Fibroblast of the aortic adventitia (primary cell): ENCODE data around the gene FOLR3. TPM values are rescaled to one million over a fixed set of nuclear protein-coding genes. Genes with fewer than 3 reads are reported as not detected.
"Not testable (repeated sequence)": the region's sequence is repeated elsewhere in the genome, so short reads cannot be mapped to it uniquely, and the experiment has no call there.

ENCODE experiments used
- DNase-seq: peaks from one replicate; pipeline ENCODE4 v3.0.0-alpha.2; 2010; ENCODE audit warnings: low read depth
- H3K4me3 ChIP-seq: 2 replicates; pipeline ENCODE4 v1.5.1; 2011; ENCODE audit warnings: low read depth, mild to moderate bottlenecking, control low read depth, low read length, moderate library complexity
- total RNA-seq: library from RNA; depleted of rRNA; stranded (reverse); fragments of >200 nt; gene quantifications from 2 replicates; pipeline ENCODE4 v1.2.3, GENCODE V29; 2012; ENCODE audit warnings: low replicate concordance
- TF ChIP-seq, protein P1 (sequence below): IDR thresholded peaks from 2 replicates; pipeline ENCODE4 v1.5.1; 2011; ENCODE audit warnings: mild to moderate bottlenecking, low read length, control low read depth, inconsistent platforms; ENCODE audit not compliant: insufficient read depth

FOLR3 gene
- total RNA-seq, 1 donor, result 0.90 TPM

DNA sequence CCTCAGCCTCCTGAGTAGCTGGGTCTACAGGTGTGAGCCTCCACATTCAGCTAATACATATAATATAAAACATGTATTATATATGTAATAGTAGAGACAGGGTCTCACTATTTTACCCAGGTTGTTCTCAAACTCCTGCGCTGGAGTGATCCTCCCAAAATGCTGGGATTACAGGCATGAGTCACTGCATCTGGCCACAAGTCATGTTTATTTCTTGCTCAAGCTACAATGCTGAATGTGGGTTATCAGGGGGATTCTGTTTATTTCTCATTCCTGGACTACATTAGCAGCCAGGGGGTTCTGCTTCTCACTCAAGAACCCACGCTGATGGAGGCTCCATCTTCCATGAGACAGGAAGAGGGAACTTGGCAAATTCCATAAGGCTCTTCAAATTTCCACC, 24.8 kb downstream of the FOLR3 start:
- no peak for DNase-seq
- no peak overlapping the region for H3K4me3 ChIP-seq

DNA sequence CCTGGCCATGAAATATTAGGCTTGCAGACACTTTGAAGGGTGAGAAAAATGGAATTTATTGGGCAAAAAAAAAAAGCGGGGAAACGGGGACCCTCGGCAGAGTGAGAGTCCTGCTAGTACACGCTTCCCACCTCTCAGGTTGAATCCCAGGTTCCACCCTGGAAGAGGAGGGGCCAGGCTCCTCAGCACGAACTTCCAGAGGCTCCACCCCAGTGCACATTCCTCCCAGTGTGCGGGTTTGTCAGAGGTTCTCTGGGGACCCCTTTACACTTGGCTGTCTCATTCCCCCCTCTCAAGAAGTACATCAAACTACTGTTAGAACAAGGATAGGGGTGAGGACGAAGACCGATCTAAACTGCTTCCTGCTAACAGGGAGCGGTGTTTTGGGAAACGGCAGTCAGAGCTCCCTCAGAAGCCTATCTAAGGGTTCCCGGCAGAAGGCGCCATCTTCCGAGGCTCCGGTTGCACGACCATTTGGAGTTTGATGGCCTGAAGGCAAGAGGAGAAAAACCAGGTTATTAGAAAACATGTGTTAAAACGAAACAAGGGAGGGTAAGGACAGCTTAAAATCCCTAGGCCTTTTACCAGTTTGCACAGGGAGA, 27.5 kb downstream of the FOLR3 start:
- TF ChIP-seq, protein P1, sequence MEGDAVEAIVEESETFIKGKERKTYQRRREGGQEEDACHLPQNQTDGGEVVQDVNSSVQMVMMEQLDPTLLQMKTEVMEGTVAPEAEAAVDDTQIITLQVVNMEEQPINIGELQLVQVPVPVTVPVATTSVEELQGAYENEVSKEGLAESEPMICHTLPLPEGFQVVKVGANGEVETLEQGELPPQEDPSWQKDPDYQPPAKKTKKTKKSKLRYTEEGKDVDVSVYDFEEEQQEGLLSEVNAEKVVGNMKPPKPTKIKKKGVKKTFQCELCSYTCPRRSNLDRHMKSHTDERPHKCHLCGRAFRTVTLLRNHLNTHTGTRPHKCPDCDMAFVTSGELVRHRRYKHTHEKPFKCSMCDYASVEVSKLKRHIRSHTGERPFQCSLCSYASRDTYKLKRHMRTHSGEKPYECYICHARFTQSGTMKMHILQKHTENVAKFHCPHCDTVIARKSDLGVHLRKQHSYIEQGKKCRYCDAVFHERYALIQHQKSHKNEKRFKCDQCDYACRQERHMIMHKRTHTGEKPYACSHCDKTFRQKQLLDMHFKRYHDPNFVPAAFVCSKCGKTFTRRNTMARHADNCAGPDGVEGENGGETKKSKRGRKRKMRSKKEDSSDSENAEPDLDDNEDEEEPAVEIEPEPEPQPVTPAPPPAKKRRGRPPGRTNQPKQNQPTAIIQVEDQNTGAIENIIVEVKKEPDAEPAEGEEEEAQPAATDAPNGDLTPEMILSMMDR, result no peak
- no peak for DNase-seq
- H3K4me3 ChIP-seq, result no peak overlapping the region

More for the DNA sequence above, 24.8 kb downstream of the FOLR3 start:
- TF ChIP-seq, protein P1, result no peak

DNA sequence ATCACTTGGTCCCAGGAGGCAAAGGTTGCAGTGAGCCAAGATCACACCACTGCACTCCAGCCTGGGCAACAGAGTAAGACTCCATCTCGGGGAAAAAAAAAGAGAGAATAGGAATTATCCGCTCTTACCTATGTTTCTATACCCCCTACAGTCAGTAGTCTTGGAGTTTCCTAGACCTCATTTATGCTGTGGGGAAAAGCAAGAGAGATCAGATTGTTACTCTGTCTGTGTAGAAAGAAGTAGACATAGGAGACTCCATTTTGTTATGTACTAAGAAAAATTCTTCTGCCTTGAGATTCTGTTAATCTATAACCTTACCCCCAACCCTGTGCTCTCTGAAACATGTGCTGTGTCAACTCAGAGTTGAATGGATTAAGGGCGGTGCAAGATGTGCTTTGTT, 28.7 kb downstream of the FOLR3 start:
- DNase-seq, result not testable (repeated sequence)

DNA sequence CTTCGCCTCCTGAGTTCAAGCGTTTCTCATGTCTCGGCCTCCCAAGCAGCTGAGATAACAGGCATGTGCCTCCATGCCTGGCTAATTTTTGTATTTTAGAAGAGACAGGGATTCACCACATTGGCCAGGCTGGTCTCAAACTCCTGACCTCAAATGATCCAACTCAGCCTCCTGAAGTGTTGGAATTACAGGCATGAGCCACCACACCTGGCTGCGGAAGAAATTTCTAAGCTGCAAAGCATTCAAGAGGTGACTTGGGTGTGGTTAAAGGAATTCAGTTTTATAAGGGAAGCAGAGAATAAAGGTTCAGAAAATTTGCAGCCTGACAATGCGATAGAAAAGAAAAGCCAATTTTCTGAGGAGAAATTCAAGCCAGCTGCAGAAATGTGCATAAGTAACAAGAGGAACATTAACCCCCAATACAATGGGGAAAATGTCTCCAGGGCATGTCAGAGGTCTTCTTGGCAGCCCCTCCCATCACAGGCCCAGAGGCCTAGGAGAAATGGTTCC, 33.6 kb downstream of the FOLR3 start:
- H3K4me3 ChIP-seq, DNase-seq: not testable (repeated sequence)

More for the DNA sequence above, 28.7 kb downstream of the FOLR3 start:
- not testable (repeated sequence) for H3K4me3 ChIP-seq

DNA sequence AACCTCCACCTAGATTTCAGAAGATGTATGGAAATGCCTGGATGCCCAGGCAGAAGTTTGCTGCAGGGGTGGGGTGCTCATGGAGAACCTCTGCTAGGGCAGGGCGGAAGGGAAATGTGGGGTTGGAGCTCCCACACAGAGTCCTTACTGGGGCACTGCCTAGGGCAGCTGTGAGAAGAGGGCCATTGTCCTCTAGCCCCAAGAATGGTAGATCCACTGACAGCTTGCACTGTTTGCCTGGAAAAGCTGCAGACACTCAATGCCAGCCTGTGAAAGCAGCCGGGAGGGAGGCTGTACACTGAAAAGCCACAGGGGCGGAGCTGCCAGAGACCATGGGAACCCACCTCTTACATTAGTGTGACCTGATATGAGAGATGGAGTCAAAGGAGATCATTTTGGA, 34.2 kb downstream of the FOLR3 start:
- not testable (repeated sequence) for DNase-seq, H3K4me3 ChIP-seq

DNA sequence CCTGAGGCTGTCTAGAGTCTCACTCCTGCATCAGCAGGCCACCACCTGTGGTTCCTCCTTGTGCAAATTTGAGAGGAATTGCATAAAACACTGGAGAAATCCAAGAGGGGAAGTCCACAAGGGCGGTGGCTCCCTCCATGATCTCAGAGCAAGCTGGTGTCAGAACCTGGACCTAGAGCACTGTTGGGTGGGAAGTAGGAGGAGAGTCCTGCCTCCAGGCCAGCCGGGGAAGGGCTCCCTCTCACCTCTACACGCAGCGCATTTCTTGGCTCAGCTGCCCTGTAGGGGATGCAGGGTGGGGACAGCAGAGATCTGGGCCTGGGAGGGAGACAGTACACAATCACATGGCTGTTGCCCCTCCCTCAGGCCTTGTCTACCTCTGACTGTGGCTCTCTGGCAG, 36.5 kb downstream of the FOLR3 start:
- H3K4me3 ChIP-seq, DNase-seq: not testable (repeated sequence)

DNA sequence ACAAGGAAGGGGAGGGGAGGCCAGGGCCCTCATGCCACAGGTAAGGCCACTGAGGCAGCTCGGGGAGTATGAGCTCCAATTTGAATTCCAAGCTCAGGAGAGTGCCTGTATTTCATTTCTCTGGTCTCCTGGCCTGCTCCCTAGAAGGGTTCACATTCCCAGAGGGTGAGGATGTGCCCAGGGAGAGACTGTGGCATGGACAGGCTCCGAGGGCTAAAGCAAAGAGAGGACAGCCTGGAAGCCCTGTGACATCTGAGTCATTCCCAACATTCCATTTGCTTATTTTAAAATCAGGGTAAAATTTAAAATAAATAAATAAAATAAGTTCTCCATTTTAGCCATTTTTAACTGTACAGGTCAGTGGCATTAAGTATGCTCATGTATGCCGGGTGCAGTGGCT, 37.8 kb downstream of the FOLR3 start:
- DNase-seq, result no peak
- TF ChIP-seq, protein P1, result no peak
- no peak overlapping the region for H3K4me3 ChIP-seq

DNA sequence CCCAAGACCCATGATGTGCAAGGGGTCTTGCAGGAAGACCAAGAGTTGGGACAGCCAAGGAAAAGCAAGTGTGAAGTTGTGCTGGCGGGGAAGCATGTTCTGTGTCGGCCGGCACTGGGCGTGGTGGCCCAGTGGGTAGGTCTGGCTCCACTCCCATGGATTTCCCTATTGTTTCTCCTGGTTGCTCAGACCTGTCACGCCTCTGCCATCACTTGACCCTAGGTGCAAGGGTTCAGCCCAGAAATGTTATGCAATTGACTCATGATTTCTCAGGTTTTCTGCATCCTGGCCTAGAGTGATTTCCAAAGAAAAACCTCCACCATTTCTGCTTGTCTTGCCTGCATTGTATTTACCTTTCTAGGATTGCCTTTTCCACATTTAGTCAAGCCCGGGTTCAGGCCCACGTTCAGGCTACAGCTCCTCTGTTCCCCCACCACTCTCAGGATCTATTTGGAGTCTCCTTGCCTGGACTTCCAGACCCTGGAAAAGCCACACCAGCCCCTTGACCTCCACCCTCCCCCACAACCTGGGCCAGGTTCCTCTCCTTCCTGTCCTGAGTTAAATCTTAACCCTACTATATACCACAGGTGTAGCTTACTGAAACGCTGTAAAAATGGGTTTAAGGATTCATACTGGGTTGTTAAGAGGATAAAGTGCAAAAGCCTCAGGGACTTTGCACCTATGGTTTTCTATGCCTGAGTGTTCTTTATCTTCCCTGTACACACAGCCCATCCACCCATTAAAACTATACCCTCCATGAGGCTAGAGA, 39.0 kb downstream of the FOLR3 start:
- DNase-seq, result no peak
- TF ChIP-seq, protein P1, result no peak
- no peak overlapping the region for H3K4me3 ChIP-seq

DNA sequence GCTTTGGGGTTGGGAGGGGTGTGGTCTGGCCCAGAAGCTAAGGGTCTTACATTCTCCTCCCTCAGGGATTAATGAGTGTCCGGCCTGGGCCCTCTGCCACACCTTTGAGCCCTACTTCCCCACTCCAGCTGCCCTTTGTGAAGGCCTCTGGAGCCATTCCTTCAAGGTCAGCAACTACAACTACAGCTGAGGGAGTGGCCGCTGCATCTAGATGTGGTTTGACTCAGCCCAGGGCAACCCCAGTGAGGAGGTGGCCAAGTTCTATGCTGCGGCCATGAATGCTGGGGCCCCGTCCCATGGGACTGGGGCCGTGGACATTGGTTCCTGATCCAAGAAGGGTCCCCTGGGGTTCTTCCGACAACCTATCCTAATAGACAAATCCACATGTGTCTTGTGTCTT, 42.1 kb downstream of the FOLR3 start:
- no peak overlapping the region for H3K4me3 ChIP-seq
- no peak for DNase-seq
- TF ChIP-seq, protein P1, result no peak
